ENCODE data around the gene UTS2R.

- no peak for TF ChIP-seq CTCF (IDR thresholded peaks at IDR 0.05; ENCODE audit: poor library complexity, severe bottlenecking)
- TF ChIP-seq RAD21 (conservative IDR thresholded peaks at IDR 0.05) = no peak
- TF ChIP-seq TAF1 (IDR thresholded peaks at IDR 0.05; ENCODE audit: low read depth) = no peak
- TF ChIP-seq EP300 (conservative IDR thresholded peaks at IDR 0.05; ENCODE audit: poor library complexity, severe bottlenecking) = no peak
- no peak for TF ChIP-seq POLR2AphosphoS5 (IDR thresholded peaks at IDR 0.05)
- TF ChIP-seq, protein P1, sequence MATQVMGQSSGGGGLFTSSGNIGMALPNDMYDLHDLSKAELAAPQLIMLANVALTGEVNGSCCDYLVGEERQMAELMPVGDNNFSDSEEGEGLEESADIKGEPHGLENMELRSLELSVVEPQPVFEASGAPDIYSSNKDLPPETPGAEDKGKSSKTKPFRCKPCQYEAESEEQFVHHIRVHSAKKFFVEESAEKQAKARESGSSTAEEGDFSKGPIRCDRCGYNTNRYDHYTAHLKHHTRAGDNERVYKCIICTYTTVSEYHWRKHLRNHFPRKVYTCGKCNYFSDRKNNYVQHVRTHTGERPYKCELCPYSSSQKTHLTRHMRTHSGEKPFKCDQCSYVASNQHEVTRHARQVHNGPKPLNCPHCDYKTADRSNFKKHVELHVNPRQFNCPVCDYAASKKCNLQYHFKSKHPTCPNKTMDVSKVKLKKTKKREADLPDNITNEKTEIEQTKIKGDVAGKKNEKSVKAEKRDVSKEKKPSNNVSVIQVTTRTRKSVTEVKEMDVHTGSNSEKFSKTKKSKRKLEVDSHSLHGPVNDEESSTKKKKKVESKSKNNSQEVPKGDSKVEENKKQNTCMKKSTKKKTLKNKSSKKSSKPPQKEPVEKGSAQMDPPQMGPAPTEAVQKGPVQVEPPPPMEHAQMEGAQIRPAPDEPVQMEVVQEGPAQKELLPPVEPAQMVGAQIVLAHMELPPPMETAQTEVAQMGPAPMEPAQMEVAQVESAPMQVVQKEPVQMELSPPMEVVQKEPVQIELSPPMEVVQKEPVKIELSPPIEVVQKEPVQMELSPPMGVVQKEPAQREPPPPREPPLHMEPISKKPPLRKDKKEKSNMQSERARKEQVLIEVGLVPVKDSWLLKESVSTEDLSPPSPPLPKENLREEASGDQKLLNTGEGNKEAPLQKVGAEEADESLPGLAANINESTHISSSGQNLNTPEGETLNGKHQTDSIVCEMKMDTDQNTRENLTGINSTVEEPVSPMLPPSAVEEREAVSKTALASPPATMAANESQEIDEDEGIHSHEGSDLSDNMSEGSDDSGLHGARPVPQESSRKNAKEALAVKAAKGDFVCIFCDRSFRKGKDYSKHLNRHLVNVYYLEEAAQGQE (IDR thresholded peaks at IDR 0.05; ENCODE audit: borderline replicate concordance) = no peak
Observed at GRCh38 chr17:82370471-82371332, 863 bp upstream of the UTS2R start.
